Right lobe of liver (tissue), 4 donors: ENCODE data around the gene AAGAB.

ENCODE experiments used
- CTCF ChIP-seq, 4 donors: fragments of 200-600 bp in 3 of 4; fragments of 450-650 bp in 1 of 4; IDR thresholded peaks; one replicate each; pipeline versions ENCODE4 v1.5.1 to v1.8.0; 2016 to 2022; ENCODE audit warnings: antibody characterized with exemption in 4 of 4, mild to moderate bottlenecking in 2 of 4
- POLR2A ChIP-seq: fragments of 450-650 bp; IDR thresholded peaks from one replicate; pipeline ENCODE4 v1.6.1; 2017; ENCODE audit warnings: antibody characterized with exemption, mild to moderate bottlenecking
- donor health status: DM: no; HTN: no; CAD: no.
- donor health status: DM: no; HTN: no; CAD: no.
- donor health status: DM: no; HTN: yes; CAD: no.

- TF ChIP-seq CTCF (IDR thresholded peaks at IDR 0.05), result no peak
- TF ChIP-seq POLR2A, result no peak
Measured at GRCh38 chr15:67165254-67166253, 88.9 kb downstream of the AAGAB start.
